ENCODE results near the gene MYL7.
A peak's percentile ranks its signal among the peaks of the same experiment; 100 is the strongest.

Gene MYL7

GRCh38 chr7:44122529-44122928 is 18.6 kb downstream of the MYL7 start:
- H3K27me3 ChIP-seq (ENCODE audit: low read depth, low read length) = no peaks in the 10 kb centered on the region
- peak overlapping the region; percentile 80 for H3K27ac ChIP-seq (ENCODE audit: low read length)
- H3K4me3 ChIP-seq (ENCODE audit: low read depth in 1 of 2, low read length in 2 of 2) = peak overlapping the region; percentile 69 to 81
- peaks cover 0 to 4% of the 10 kb centered on the region in 2 donors for H3K9me3 ChIP-seq (ENCODE audit: control insufficient read depth in 1 of 2, low read length in 2 of 2)
- H3K36me3 ChIP-seq (ENCODE audit: control insufficient read depth in 1 of 2, insufficient read depth in 2 of 2, low read length in 2 of 2) = peaks cover 13 to 19% of the 10 kb centered on the region in 2 donors
- H3K4me1 ChIP-seq (ENCODE audit: control insufficient read depth in 1 of 2, insufficient read depth in 2 of 2, low read length in 2 of 2) = peaks cover 6 to 18% of the 10 kb centered on the region in 2 donors

DNA sequence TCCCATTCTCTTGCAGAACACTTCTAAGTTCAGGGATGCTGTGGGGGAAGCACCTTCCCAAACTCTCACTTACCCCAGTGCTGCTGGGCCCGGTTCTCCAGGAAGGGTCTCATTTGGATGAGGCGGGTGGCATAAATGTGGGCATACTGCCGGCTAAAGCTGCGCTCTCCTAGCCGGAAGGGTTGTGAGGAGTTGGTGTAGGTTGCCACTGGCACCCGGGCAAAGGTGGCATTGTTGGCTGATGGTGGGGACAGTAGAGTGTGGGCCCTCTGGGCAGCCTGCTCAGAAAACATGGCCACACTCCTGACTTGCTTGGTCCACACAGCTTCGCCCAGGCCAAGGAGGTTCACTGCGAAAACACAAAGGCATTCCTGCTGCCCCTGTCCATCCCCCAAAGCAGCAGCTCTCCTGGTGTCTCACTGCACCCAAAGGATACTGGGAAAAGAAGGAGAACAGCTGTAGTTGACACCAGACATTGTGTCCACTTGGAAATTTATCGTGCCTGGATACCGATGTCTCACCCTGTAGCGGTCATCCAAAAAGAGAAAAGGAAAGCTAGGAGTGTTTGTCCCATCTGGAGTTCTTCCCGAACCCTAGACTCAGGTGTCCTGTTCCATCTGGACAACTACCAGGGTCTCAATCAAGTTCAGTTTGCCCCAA is 19.2 kb downstream of the MYL7 start:
- H3K27me3 ChIP-seq (ENCODE audit: low read depth, low read length) = no peaks in the 10 kb centered on the region
- H3K4me1 ChIP-seq (ENCODE audit: control insufficient read depth in 1 of 2, insufficient read depth in 2 of 2, low read length in 2 of 2) = peaks cover 6 to 18% of the 10 kb centered on the region in 2 donors
- no peak overlapping the region for H3K4me3 ChIP-seq (ENCODE audit: low read depth in 1 of 2, low read length in 2 of 2)
- peaks cover 19 to 20% of the 10 kb centered on the region in 2 donors for H3K36me3 ChIP-seq (ENCODE audit: control insufficient read depth in 1 of 2, insufficient read depth in 2 of 2, low read length in 2 of 2)
- H3K27ac ChIP-seq (ENCODE audit: low read length) = no peak overlapping the region
- H3K9me3 ChIP-seq (ENCODE audit: control insufficient read depth in 1 of 2, low read length in 2 of 2) = no peaks in the 10 kb centered on the region

- H3K27ac ChIP-seq (ENCODE audit: low read length) = no peak overlapping the region
- H3K36me3 ChIP-seq (ENCODE audit: control insufficient read depth in 1 of 2, insufficient read depth in 2 of 2, low read length in 2 of 2) = peaks cover 21 to 34% of the 10 kb centered on the region in 2 donors
- H3K4me1 ChIP-seq (ENCODE audit: control insufficient read depth in 1 of 2, insufficient read depth in 2 of 2, low read length in 2 of 2) = peaks cover 6 to 18% of the 10 kb centered on the region in 2 donors
- no peak overlapping the region for H3K4me3 ChIP-seq (ENCODE audit: low read depth in 1 of 2, low read length in 2 of 2)
- no peaks in the 10 kb centered on the region for H3K9me3 ChIP-seq (ENCODE audit: control insufficient read depth in 1 of 2, low read length in 2 of 2)
- no peaks in the 10 kb centered on the region for H3K27me3 ChIP-seq (ENCODE audit: low read depth, low read length)
Measured at GRCh38 chr7:44120395-44120794, 20.7 kb downstream of the MYL7 start.

DNA sequence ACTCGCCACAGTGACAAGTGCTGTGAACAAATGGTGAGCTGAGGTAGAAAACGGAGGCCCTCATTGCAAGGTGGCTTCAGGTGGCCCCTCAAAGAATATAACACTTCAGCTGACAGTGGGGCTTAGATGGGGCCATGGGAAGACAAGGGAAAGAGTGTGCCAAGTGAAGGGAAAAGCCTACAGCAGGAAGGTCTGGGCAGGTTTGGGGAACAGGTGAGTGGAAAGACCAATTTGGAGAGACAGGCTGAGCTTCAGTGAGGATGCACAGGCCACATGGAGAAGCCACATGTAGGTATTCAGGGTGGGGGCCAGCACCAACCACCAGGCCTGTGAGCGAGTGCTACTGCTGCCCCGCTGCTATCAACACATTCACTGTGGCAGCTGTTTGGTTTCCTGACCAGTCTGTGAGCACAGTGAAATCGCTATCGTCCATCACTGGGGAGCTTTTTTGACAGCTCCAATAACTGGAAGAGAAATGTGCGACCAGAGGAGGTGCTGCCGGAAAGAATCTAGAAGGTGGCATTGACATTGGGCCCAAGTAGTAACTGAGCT is 21.2 kb downstream of the MYL7 start:
- peaks cover 26 to 39% of the 10 kb centered on the region in 2 donors for H3K36me3 ChIP-seq (ENCODE audit: control insufficient read depth in 1 of 2, insufficient read depth in 2 of 2, low read length in 2 of 2)
- H3K9me3 ChIP-seq (ENCODE audit: control insufficient read depth in 1 of 2, low read length in 2 of 2) = no peaks in the 10 kb centered on the region

DNA sequence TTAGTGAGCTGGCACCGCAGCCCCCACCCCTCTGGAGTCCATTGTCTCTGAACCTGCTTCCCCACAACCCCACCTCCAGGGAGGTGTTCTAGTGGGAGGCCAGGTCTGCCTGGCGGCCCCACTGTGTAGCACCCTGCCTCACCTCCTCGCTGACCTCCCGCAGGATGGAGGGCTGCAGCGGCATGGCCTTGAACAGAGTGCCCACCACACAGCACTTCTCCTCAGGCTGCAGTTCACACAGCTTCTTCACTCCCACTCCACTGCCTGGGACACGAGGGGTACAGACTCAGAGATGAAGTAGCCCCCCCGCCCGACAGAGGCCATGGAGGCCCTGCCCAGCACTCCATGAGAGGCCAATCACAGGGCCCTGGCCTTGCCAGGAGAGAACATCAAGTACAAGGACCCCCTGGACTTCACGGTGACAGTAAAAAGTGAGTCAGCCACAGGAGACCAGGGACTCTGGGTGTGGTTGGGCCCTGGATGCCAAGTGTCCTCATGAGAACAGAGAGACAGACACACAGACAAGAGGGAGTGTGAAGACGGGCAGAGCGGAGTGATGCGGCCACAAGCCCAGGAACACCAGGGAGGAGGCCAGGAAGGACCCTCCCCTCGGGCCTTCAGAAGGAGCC is 23.2 kb downstream of the MYL7 start:
- H3K36me3 ChIP-seq (ENCODE audit: control insufficient read depth in 1 of 2, insufficient read depth in 2 of 2, low read length in 2 of 2) = peaks cover 27 to 53% of the 10 kb centered on the region in 2 donors
- peaks cover 6 to 13% of the 10 kb centered on the region in 2 donors for H3K4me1 ChIP-seq (ENCODE audit: control insufficient read depth in 1 of 2, insufficient read depth in 2 of 2, low read length in 2 of 2)
- H3K4me3 ChIP-seq (ENCODE audit: low read depth in 1 of 2, low read length in 2 of 2) = no peak overlapping the region
- H3K9me3 ChIP-seq (ENCODE audit: control insufficient read depth in 1 of 2, low read length in 2 of 2) = no peaks in the 10 kb centered on the region
- no peaks in the 10 kb centered on the region for H3K27me3 ChIP-seq (ENCODE audit: low read depth, low read length)
- no peak overlapping the region for H3K27ac ChIP-seq (ENCODE audit: low read length)

More for the DNA sequence above, 21.2 kb downstream of the MYL7 start:
- peaks cover 6 to 18% of the 10 kb centered on the region in 2 donors for H3K4me1 ChIP-seq (ENCODE audit: control insufficient read depth in 1 of 2, insufficient read depth in 2 of 2, low read length in 2 of 2)
- no peak overlapping the region for H3K4me3 ChIP-seq (ENCODE audit: low read depth in 1 of 2, low read length in 2 of 2)
- no peaks in the 10 kb centered on the region for H3K27me3 ChIP-seq (ENCODE audit: low read depth, low read length)
- H3K27ac ChIP-seq (ENCODE audit: low read length) = no peak overlapping the region

- no peak overlapping the region for H3K27ac ChIP-seq (ENCODE audit: low read length)
- peaks cover 27 to 61% of the 10 kb centered on the region in 2 donors for H3K36me3 ChIP-seq (ENCODE audit: control insufficient read depth in 1 of 2, insufficient read depth in 2 of 2, low read length in 2 of 2)
- peaks cover 0 to 4% of the 10 kb centered on the region in 2 donors for H3K4me1 ChIP-seq (ENCODE audit: control insufficient read depth in 1 of 2, insufficient read depth in 2 of 2, low read length in 2 of 2)
- no peaks in the 10 kb centered on the region for H3K9me3 ChIP-seq (ENCODE audit: control insufficient read depth in 1 of 2, low read length in 2 of 2)
- H3K27me3 ChIP-seq (ENCODE audit: low read depth, low read length) = no peaks in the 10 kb centered on the region
- no peak overlapping the region for H3K4me3 ChIP-seq (ENCODE audit: low read depth in 1 of 2, low read length in 2 of 2)
Measured at GRCh38 chr7:44116789-44117666, 24.1 kb downstream of the MYL7 start.

DNA sequence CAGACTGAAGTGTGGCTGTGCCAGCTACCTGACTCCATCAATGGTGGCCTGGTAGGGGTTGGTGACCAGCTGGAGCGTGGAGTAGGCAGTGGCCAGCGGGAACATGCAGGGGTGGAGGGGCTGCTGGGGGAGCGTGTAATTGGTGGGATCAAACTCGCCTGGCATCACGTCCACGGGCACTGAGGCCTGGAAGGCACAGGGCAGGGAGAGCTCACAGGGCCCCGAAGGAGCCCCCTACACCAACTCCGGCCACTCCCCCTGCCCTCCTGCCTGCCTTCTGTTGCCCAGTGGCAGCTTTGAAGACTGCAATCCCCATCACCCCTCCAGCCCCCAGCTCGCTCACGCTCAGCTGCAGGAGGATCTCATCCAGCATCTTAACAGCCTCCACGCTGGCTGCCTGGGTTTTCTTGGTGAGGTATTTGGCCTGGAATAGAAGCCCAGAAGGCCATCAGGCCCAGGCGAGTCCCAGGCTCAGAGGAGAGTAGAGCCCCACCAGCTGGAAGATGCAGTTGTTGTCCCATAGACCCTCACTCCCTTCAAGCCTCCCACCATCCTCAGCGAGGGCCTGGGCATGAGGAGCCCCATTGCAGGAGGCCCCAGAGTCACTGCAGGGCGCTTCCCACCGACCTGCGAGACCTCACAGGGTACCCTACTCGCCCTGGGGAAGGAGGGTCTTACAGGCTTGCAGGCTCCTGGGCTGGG is 24.9 kb downstream of the MYL7 start:
- no peak overlapping the region for H3K4me3 ChIP-seq (ENCODE audit: low read depth in 1 of 2, low read length in 2 of 2)
- no peak overlapping the region for H3K27ac ChIP-seq (ENCODE audit: low read length)
- no peaks in the 10 kb centered on the region for H3K4me1 ChIP-seq (ENCODE audit: control insufficient read depth in 1 of 2, insufficient read depth in 2 of 2, low read length in 2 of 2)
- no peaks in the 10 kb centered on the region for H3K9me3 ChIP-seq (ENCODE audit: control insufficient read depth in 1 of 2, low read length in 2 of 2)
- H3K27me3 ChIP-seq (ENCODE audit: low read depth, low read length) = no peaks in the 10 kb centered on the region
- H3K36me3 ChIP-seq (ENCODE audit: control insufficient read depth in 1 of 2, insufficient read depth in 2 of 2, low read length in 2 of 2) = peaks cover 23 to 68% of the 10 kb centered on the region in 2 donors

DNA sequence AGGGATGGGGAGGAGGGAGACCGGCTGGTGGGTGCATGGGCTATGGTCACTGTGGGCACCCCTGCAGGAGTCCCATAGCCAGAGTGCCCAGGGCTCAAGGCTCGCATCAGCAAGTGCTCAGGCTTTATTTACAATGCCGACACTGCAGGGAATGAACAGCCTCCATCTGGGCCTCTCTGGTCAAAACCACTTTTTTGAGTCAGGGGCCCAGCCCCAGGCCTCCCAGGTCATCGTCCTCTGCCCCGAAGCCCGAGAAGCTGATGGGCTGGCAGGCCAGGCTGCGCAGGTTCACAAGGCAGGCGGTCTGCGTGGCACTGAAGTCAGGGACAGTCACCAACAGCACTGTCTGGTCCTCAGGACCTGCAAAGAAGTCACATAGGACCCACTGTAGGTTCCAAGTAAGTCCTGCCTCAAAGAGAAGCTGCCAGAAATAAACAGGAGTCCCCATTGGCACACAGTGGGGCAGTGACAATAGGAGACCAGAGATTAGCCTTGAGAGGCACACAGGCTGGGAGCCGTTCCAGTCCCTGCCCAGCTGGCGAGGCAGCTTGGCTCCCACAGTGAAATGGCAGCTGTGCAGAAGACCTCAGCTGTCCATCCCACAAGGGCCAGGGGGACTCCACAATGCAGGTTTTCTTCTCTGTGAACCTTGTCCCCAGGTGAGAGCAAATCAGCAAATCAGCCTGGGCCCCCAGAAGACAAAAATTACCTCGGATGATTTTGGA is 26.4 kb downstream of the MYL7 start:
- no peaks in the 10 kb centered on the region for H3K9me3 ChIP-seq (ENCODE audit: control insufficient read depth in 1 of 2, low read length in 2 of 2)
- no peak overlapping the region for H3K4me3 ChIP-seq (ENCODE audit: low read depth in 1 of 2, low read length in 2 of 2)
- H3K4me1 ChIP-seq (ENCODE audit: control insufficient read depth in 1 of 2, insufficient read depth in 2 of 2, low read length in 2 of 2) = no peaks in the 10 kb centered on the region
- no peak overlapping the region for H3K27ac ChIP-seq (ENCODE audit: low read length)
- H3K36me3 ChIP-seq (ENCODE audit: control insufficient read depth in 1 of 2, insufficient read depth in 2 of 2, low read length in 2 of 2) = peaks cover 15 to 76% of the 10 kb centered on the region in 2 donors
- H3K27me3 ChIP-seq (ENCODE audit: low read depth, low read length) = no peaks in the 10 kb centered on the region

DNA sequence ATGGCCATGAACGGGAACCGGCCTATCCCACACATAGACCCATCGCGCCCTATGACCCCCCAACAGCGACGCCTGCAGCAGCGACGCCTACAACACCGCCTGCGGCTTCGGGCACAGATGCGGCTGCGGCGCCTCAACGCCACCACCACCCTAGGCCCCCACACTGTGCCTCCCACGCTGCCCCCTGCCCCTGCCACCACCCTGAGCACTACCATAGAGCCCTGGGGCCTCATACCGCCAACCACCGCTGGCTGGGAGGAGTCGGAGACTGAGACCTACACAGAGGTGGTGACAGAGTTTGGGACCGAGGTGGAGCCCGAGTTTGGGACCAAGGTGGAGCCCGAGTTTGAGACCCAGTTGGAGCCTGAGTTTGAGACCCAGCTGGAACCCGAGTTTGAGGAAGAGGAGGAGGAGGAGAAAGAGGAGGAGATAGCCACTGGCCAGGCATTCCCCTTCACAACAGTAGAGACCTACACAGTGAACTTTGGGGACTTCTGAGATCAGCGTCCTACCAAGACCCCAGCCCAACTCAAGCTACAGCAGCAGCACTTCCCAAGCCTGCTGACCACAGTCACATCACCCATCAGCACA is 27.3 kb downstream of the MYL7 start:
- Histone ChIP-seq H3K9me3 (ENCODE audit: control insufficient read depth in 1 of 2, low read length in 2 of 2) (no peaks in the 10 kb centered on the region), H3K27me3 (ENCODE audit: low read depth, low read length) (no peaks in the 10 kb centered on the region), H3K27ac (ENCODE audit: low read length) (no peak overlapping the region), H3K4me1 (ENCODE audit: control insufficient read depth in 1 of 2, insufficient read depth in 2 of 2, low read length in 2 of 2) (no peaks in the 10 kb centered on the region), H3K36me3 (ENCODE audit: control insufficient read depth in 1 of 2, insufficient read depth in 2 of 2, low read length in 2 of 2) (peaks cover 8 to 79% of the 10 kb centered on the region in 2 donors), H3K4me3 (ENCODE audit: low read depth in 1 of 2, low read length in 2 of 2) (no peak overlapping the region)
